ENCODE results near the gene PSMD6.

PSMD6 gene

DNA sequence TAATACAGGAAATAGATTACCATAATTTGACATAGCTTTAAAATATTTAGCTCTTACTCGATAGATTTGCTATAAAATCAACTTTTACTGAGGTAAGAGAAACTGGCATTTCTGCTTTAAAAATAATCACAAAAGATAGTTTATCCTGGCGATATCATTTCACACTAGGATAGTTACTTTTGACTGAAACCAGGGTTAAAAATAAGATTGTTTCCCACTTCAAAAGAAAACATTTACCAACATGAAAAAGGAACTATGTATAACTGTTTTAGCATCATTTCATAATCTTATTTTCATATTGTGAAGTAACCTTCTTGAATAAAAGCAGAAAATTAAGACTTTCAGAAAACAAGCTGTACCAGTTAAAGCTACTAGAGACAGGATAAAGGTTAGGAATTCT, 15.3 kb downstream of the PSMD6 start:
- no peak for DNase-seq

- no peak for DNase-seq
These were observed 19.7 kb downstream of the PSMD6 start for GRCh38 chr3:64003589-64003988.

DNA sequence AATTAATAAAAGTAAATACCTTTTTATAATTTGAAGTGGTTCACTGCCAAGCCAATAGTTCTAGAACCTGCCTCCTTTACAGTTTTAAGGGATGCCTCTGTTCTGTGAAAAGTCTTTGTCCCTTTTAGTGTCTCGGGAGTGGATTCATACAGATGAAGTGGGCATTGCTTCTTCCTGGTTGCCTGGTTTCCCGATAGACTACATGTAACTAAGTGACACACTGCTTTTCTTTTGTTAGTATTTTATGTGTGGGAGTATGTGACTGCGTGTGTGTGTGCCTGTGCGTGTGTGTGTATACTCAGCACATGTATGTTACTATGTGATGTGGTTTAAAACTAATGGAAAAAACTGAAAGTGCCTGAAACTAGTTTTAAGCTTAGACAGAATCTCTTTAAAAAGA, 21.1 kb downstream of the PSMD6 start:
- DNase-seq, result no peak

DNA sequence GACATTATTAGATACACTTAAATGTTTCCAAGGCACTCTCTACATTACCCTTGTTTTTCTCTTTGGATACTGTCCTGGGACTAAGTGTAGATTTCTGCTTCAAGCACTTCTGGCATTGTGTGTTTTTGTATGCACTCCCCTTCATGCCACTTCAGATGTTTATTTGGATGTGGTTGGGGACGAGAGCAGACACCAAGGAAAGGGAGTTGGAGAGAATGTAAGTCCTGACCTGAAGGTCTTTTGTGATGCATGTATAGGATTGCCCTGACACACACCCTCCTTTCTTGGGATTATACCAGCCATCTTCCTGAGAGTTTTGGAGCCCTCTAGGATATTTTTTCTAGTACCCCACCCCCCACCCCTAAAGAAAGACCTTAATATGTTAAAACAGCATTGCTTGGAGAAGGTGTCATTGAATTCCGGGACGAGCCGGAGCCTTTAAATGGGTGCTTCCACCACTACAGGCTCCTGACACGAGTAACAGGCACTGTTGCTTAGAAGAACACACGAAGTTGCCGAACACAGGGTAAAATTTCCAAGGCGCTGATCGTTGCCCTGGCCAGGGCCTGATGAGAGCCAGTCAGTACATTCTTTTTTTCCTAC, 22.7 kb downstream of the PSMD6 start:
- DNase-seq, result no peak

- no peak for DNase-seq
These were observed 24.2 kb downstream of the PSMD6 start for GRCh38 chr3:63998852-63999754.

- DNase-seq, result no peak
These were observed 28.2 kb downstream of the PSMD6 start for GRCh38 chr3:63995086-63995485.

GRCh38 chr3:63993653-63994079, 29.6 kb downstream of the PSMD6 start:
- DNase-seq, result peak; percentile 31

DNA sequence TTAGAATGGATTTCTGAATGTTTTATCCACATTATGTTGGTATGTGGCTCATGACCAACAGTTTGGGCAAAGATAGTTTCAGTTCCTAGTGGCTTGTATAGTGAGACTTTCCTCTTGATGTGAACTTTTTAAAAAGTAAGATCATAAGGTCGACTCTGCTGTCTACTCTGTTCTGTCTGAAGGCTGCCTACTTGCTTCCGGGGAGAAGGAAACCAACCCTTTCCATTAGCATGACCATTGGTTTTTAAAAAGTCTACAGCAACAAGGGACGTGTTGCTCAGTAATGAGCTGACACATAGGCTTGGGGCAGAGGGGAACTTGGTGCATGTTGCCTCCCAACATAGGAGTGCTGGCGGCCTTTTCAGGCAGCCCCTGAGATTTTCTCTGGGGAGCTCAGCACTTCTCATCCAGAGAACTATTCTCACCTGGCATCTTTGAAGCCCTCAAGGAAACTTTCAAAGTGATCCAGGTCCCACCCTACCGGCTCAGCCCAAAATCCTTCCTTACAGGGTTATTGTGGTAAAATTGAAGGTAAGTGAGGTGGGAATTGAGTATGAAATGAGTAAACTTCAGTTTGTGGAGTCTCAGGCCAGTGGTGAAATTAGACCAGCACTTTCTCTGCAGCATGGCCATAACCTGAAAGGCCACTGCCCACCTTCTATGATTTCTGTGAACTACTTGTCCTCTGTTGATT, 30.6 kb downstream of the PSMD6 start:
- DNase-seq, result no peak

GRCh38 chr3:63991666-63992065, 31.6 kb downstream of the PSMD6 start:
- no peak for DNase-seq

DNA sequence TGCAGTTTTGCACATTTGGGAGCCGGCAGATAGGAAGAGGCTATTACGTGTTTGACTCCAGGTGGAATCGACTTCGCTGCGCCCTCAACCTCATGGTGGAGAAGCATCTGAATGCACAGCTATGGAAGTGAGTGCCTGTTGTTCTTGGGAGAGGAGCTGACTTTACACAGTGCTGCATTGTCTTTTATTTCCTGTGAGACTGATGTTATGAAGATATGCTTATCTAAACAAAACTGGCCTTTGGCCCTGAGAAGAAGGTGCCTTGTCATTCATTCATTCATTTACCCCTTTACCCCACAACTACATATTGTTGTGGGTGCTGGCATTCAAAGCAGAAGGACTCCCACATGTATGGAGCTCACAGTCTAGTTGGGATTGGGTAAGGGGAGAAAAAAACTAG, 32.6 kb downstream of the PSMD6 start:
- no peak for DNase-seq

- DNase-seq, result no peak
These were observed 33.1 kb downstream of the PSMD6 start for GRCh38 chr3:63990204-63990603.

GRCh38 chr3:63988943-63989342, 34.4 kb downstream of the PSMD6 start:
- DNase-seq, result no peak

GRCh38 chr3:63986831-63987230, 36.5 kb downstream of the PSMD6 start:
- DNase-seq, result no peak

DNA sequence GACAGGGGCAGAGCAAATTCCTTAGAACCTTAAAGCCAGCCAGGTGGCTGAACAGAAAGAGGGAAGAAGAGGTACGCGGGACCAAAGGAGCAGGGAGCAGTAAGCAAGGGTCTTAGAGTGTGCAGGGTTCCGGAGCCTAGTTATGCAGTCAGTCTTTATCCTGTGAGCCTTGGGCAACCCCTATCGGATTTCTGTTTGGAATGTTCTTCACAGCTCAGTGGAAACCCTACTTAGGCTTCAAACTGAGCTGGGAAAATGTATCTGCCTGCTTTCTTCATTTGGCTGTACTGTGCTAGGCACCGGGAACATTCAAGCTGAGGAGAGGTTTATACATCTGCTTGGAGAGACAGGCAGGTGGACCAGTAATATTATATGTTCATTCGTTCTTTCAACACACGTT, 37.1 kb downstream of the PSMD6 start:
- no peak for DNase-seq

DNA sequence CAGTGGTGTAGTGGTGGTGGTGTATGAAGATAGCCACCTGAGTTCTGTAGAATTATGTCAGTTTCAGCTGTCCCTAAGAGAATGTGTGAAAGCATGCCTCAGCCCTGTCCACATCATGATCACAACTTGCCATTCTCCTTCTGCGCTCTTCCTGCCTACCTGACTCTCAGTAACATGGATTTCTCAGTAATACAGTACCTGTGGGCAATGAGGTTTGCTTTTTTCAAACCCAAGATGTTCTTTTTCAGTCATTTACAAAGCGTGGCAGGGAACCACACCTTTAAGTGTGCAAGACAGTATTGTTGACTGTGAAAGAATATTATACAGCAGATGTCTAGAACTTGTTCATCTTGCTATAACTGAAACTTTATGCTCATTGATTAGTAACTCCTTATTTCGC, 38.9 kb downstream of the PSMD6 start:
- no peak for DNase-seq

DNA sequence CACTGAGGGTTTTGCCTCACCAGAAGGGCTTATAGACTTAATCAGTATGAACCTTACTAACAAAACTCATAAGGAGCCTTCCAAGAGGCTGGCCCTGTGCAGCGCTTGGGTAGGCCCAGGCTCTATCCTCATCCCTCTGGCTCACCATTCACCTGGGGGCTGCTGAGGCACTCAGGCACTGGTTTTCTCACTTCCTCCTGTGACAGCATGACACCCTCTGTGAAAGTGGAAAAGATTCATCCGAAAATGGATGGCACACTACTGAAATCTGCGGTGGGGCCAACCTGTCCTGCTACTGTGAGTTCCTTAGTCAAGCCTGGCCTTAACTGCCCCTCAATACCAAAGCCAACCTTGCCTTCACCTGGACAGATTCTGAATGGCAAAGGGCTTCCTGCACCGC, 41.3 kb downstream of the PSMD6 start:
- no peak for DNase-seq

DNA sequence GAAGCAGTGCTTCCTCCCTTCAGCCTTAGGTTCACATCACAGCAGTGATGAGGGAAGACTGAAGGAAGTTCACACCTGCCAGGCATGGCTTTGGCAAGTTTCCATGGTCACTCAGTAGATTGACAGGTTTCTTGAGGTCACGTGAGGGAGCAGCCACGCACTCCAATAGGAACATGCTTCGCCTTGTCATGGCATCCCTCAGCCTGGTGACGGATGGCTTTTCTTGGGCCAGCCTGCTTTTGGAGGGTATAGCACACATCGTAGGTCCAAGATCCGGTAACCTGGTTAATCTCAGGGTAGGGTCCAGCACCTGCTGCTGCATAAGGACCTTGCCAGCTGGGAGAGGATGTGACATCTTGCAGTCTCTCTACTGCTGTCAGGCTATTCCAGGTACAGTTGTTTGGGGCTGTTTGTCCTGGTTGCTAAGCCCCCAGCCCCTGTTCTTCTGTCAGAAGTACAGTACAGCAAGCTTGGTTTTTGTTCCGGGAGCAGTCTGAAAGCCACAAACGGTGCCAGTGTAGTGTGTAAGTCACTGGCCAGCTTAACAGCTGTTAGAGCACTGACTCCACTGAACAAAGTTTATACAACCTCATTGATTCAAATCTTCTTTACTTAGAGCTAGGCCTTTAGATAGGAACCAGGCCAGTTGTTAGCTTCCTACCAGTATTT, 42.3 kb downstream of the PSMD6 start:
- no peak for DNase-seq

DNA sequence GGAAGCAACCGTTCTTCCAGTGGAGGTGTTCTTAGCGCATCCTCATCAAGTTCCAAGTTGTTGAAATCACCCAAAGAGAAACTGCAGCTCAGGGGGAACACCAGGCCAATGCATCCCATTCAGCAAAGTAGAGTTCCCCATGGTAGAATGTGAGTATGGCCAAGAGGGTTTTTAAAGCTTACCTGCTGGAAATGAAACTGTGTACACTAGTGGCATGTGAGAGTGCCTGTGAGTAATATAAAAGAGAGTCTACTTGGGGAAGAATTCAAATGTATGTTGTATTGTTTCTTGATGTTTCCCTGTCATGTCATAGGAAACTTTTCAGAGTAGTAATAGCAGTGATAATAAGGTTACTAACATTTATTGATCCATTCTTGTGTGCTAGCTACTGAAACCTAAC, 43.3 kb downstream of the PSMD6 start:
- DNase-seq, result no peak

GRCh38 chr3:63979093-63979885, 44.0 kb downstream of the PSMD6 start:
- no peak for DNase-seq

- DNase-seq, result no peak
These were observed 45.4 kb downstream of the PSMD6 start for GRCh38 chr3:63977893-63978292.

DNA sequence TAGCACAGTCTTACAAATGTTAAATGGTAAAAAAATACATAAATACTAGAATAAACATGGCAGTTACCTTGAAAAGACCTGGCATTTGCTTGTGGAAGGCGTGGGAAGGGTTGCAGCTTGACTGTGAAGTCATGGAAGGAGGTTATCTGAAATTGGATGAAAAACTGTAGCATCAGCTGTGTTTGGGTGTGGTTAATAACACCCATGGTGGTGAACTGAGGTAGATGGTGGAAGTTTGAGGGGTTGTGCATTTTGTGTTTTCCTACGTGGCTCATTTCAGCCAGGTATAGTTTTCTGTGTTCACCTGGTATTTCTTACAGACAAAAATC, 46.5 kb downstream of the PSMD6 start:
- DNase-seq, result no peak

DNA sequence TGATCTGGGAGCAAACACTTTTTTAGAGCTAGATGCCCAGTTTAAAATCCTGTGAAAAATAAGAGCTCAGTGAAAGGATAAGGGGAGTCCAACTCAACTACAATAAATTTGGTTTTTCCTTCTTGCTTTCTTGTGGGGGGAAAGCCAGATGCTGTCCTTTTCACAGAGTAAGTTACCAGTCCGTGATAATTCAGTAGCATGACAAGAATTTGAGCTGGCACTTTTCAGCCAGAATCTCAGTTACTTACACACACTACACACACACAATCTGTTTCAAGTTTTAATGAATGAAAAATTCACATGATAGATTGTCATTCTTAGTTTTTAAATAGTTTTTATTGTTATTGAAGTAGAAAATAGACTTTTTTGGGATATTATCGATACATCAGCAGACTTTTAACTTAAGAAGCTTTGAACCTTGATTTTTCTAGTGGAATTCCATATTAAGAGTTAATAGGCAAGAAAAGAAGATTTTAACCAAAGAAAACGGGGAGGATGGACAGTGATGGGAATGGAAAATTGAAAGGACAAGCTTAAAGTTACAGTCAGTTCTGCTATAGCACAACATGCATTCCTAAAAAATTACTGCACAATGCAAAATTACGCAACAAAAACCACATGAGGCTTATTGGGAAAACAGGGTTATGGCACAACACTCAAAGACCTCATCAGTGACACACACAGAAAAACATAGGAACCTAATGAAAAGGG, 47.0 kb downstream of the PSMD6 start:
- DNase-seq, result no peak
